ENCODE data around the gene SMAP2.

SMAP2 gene

GRCh38 chr1:40391688-40392145 lies 18.2 kb downstream of the SMAP2 start:
- no peak for DNase-seq

DNA sequence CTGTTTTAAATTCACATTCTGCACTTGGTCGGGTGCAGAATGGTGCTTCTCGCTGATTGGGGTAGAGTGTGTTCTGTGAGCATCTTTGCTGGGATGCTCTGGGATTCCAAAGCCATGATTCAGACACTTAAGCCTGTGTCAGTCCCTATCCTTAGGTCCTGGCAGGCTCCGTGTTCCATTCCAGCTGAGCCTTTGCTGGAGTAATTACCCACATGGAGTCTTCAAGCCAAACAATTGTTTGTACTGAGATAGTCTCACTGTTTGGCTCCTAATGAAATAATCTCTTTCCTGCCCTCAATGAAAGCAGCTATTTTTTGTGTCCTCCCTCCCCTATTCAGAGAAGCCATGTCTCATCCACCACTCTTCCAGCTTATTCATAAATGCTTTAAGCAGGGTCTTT lies 18.7 kb downstream of the SMAP2 start:
- no peak for DNase-seq

- DNase-seq, result no peak
These were observed 19.6 kb downstream of the SMAP2 start for GRCh38 chr1:40393173-40393572.

GRCh38 chr1:40394491-40395172 lies 21.1 kb downstream of the SMAP2 start:
- DNase-seq, result no peak

DNA sequence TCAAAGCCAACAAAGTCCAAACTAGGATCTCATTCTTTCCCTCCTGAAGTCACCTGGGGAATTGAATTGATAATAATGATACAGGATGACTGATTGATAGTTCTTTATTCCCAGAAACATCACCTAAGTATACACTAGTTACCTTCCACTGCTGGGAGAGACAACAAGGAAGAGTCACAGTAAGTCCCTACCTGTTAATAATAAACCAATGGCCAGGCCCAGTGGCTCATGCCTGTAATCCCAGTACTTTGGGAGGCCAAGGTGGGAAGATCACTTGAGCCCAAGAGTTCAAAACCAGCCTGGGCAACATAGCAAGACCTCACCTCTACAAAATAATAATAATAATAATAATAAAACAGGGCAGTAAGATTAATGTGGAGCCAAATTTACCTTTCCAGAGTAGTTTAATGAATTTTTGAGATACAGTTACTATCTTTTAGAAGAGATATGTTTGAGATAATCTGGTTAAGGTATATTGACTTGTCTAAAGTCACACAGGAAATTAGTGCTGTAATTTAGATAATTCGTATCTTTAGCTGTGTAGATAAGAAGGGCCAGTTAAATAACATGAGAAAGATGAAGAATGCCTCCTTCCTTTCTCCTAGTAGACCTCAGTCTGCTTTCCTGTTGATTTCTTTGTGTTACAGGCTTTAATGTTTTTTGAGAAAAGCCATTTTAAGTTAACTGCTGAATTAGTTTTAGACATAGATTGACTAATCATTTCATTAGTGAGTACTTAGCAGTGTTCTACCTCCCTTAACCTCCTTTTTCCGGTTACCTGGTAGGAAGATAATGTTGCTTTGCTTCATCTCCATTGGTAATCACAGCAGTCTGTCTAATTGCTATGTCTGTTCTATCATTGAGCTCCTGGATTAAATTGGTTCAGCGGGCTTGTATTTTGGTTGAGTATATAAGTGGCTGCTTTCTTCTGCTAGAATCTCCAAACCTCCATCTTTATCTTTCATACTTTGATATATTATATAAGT lies 22.0 kb downstream of the SMAP2 start:
- no peak for DNase-seq

DNA sequence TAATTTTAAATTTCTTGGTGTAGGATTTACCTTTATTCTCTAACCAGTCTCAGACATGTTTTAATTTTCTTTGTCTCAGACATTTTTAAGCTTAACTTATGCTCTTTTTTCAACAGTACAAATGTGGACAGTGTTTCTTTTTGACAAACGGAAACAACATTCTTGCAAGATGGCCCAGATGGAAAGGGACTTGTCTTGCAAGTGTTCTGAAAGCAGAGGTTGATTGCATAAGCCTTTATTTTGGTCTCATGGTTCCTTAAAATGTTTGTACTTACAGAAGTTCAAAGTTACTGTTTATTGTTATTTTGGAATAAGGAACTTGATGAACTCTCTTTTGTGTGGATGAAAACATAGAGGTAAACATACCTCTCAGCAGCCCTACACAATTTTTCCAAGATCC lies 22.9 kb downstream of the SMAP2 start:
- DNase-seq, result no peak

GRCh38 chr1:40397258-40397657 lies 23.7 kb downstream of the SMAP2 start:
- DNase-seq, result no peak

DNA sequence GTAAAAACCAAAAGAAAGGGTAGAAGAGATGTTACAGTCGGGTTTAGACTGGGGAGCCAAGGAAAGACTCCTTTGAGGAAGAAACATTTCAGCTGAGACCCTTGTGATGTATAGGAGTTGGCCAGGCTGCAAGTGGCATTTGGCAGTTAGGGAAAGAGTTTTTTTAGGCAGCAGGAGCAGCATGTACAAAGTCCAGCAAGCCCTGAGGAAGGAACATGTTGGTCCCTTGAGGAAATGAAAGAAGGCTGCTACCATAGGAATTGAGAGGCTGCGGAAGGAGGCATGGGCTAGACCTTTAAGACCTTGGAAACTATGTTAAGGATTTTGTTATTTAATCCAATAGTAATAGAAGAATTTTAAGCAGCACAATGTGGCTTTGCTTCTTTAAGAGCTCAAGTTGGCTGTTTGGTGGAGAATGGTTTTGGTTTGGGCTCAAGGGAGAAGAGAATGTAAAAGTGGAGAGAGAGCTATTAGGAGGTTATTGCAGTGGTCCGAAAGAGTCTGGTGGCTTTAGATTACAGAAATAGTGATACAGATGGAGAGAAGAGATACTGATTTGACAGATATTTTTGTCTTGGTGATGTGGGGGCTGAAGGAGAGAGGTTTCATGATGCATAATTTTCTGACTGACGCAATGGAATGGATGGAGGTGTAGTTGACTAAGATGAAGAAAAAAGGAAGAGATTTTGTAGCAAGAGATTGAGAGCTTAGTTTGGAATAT lies 26.6 kb downstream of the SMAP2 start:
- no peak for DNase-seq

GRCh38 chr1:40401473-40402201 lies 28.1 kb downstream of the SMAP2 start:
- no peak for DNase-seq

DNA sequence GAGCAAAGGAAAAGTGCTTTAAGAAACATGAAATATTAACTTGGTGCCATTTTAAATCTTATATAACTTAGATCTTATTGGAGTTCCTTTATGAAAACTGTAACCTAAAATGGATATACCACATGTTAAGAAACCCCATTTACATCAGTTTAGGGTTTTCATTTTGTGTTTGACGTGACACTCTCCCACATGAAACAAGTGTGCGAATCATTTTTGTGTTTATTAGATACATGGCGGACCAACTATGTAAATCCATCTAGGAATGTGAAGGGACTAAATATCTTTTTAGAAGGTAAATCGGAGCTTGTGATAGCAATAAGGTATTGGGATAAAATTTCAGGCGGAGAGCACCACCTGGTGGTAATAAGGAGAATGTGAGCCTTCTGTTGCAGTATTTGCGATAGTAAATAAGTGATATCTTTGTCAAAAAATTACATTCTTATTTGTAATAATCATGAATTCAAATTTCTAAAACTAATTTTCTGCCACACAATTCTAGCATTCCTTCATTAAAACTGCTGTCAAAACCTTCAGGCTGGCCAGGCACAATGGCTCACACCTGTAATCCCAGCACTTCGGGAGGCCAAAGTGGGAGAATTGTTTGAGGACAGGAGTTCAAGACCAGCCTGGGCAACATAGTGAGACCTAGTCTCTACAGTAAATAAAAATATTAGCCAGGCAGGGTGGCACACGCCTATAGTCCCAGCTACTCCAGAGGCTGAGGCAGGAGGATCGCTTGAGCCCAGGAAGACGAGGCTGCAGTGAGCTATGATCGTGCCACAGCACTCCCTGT lies 31.3 kb downstream of the SMAP2 start:
- no peak for DNase-seq

DNA sequence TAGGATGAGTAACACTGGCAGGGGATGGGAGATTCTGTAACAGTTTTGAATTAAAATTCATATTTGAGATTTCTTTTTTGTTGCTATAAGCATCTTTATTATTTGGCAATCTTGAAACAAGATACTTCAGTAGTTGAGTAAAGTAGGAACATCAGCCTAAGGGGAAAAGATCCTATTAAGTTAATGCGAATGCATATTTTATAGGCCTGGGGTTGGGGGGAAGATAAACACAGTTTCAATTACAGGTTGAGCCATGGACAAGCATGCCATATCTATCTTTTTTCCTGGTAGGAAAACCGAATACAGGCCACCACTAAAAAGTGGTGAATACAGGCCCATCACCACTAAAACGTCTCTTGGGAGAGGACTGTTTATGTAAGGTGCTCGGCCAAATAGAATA lies 32.3 kb downstream of the SMAP2 start:
- DNase-seq, result no peak

DNA sequence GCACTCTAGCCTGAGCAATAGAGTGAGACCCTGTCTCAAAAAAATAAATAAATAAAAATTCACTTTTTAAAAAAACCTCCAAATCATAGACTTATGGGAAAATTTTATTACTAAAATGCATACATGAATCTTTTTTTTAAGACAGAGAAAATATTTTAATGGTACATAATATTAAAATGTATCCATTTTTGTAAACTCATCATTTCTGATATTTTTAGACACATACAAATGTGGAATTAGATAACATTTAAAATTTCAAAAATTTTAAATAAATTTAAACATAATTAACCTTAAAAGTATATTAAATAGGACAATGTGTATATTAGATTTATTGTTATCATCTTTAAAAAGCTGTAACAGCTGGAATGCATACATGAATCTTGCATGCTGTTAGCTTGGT lies 33.9 kb downstream of the SMAP2 start:
- no peak for DNase-seq

GRCh38 chr1:40409467-40409866 lies 35.9 kb downstream of the SMAP2 start:
- DNase-seq, result no peak

- DNase-seq, result no peak
These were observed 37.8 kb downstream of the SMAP2 start for GRCh38 chr1:40411294-40411693.

DNA sequence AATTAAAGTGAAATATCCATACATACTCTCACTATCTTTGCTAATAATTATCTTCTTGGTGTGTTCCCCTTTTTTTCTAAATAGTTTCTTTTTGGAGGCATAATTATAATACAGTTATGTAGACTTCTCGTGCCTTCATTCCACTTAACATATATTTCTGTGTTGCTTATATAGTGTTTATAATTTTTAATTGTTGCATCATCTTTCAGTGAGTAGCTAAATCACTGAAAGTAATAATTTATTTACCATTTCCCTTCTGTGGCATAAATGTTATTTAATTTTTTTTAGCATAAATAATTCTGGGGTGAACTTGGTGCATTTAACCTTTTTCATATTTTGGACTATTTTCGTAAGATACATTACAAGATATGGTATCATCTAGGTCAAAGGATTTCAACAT lies 38.3 kb downstream of the SMAP2 start:
- DNase-seq, result no peak

DNA sequence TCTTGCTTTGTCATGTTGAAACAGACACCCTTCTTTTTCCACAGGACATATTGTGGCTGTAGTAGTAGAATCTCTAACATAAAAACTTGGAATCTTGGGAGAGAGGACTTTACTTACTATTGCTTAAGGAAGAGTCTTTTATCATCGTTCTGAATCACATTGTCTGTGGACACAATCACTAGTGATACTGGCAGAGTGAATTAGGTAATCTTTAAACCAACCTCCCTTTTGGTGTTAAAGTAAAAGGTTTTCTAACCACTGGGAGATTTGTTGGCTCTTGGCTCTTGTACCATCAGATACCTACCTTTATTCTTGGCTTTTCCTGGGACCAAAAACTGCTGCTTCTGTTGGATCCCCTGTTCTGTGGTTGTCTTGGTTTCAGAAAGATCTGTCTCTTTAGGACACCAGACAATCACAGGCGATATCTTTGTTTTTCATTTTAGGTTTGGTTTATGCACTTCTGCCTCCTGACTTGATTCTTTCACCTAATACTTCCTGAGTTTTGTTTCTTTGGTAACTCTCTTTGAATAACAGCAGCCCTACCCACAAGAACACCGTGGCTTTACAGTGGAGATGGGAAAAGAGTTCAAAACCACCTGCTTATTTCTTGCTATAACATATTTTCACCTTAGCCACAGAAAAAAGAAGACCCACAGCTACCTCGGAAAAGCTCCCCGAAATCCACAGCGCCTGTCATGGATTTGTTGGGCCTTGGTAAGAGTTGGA lies 40.2 kb downstream of the SMAP2 start:
- no peak for DNase-seq

DNA sequence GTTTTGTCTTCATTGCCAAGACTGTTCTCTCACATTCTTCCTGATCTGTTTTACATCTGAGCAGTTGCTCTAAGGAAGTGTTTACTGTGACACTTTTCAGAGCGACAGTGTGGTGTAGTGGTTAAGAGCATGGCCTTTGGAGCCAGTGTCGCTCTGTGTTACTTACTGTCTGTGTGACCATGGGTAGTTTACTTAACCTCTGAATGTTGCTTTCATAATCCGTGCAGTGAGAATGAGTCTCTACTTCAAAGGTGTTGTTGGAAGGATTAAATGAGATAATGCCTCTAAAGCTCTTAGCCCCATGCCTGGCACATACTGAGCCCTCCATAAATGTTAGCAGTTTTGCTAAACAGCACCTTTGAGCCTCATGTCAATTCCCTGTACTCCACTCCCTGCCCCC lies 40.8 kb downstream of the SMAP2 start:
- no peak for DNase-seq

- DNase-seq, result no peak
These were observed 43.2 kb downstream of the SMAP2 start for GRCh38 chr1:40416709-40417108.

GRCh38 chr1:40421431-40422384 lies 48.2 kb downstream of the SMAP2 start:
- DNase-seq, result no peak
